PC-9 (cell line): ENCODE results near the gene MCF2L. TPM values are rescaled to one million over a fixed set of nuclear protein-coding genes. Genes with fewer than 3 reads are reported as not detected.

Experiments used
- BruUV-seq: library from RNA; stranded (reverse); fragments of 400-500 nt; replicated peaks from 2 replicates; lab custom pipeline; 2021; lab: Mats Ljungman, UMichigan
- CTCF ChIA-PET: fragments of 300-600 bp; sonication (Branson Sonifier 250); formaldehyde crosslinking; loops from one replicate; lab custom pipeline; 2022; ENCODE audit warnings: antibody characterized with exemption; lab: Charles Lee
- POLR2A ChIA-PET: fragments of 300-600 bp; sonication (Branson Sonifier 250); formaldehyde crosslinking; loops from one replicate; lab custom pipeline; 2022; ENCODE audit warnings: antibody characterized with exemption; ENCODE audit not compliant: unreplicated experiment; lab: Charles Lee
- DNase-seq, 2 experiments: peaks; one replicate each; pipeline versions ENCODE4 v3.0.0 to v3.0.0-alpha.2; 2015 to 2022; ENCODE audit warnings: mixed read lengths in 1 of 2
- H2AFZ ChIP-seq: fragments of 200-600 bp; sonication (generic); 2 replicates; pipeline ENCODE4 v1.8.1; 2017; ENCODE audit warnings: antibody characterized with exemption
- H3F3A ChIP-seq: fragments of 200-600 bp; sonication (generic); 2 replicates; pipeline ENCODE4 v1.8.1; 2017; ENCODE audit warnings: antibody characterized with exemption, mild to moderate bottlenecking, low read depth; ENCODE audit not compliant: insufficient read depth
- H3K27ac ChIP-seq: fragments of 200-600 bp; sonication (generic); 2 replicates; pipeline ENCODE4 v1.6.1; 2016; ENCODE audit warnings: mixed run types
- H3K27me3 ChIP-seq: fragments of 200-600 bp; sonication (generic); 2 replicates; pipeline ENCODE4 v1.6.1; 2016; ENCODE audit warnings: low read depth, mixed run types; ENCODE audit not compliant: insufficient read depth
- H3K36me3 ChIP-seq: fragments of 200-600 bp; sonication (generic); 2 replicates; pipeline ENCODE4 v1.6.1; 2016; ENCODE audit warnings: low read depth, mixed run types
- H3K4me1 ChIP-seq: fragments of 200-600 bp; sonication (generic); replicated peaks from 2 replicates; pipeline ENCODE4 v1.6.1; 2016; ENCODE audit warnings: mixed run types; ENCODE audit not compliant: insufficient read depth
- H3K4me2 ChIP-seq: fragments of 200-600 bp; sonication (generic); 2 replicates; pipeline ENCODE4 v1.6.1; 2017; ENCODE audit warnings: mixed run types
- H3K4me3 ChIP-seq: fragments of 200-600 bp; sonication (generic); 2 replicates; pipeline ENCODE4 v1.6.1; 2016; ENCODE audit warnings: mixed run types
- H3K79me2 ChIP-seq: fragments of 200-600 bp; sonication (generic); 2 replicates; pipeline ENCODE4 v1.6.1; 2017; ENCODE audit warnings: low read depth, mixed run types
- H3K9me2 ChIP-seq: fragments of 200-600 bp; sonication (generic); 2 replicates; pipeline ENCODE4 v1.8.1; 2017; ENCODE audit warnings: mild to moderate bottlenecking; ENCODE audit not compliant: insufficient read depth
- H3K9me3 ChIP-seq: fragments of 200-600 bp; sonication (generic); 2 replicates; pipeline ENCODE4 v1.8.1; 2016; ENCODE audit warnings: low read depth; ENCODE audit not compliant: insufficient read depth
- H4K20me1 ChIP-seq: fragments of 200-600 bp; sonication (generic); 2 replicates; pipeline ENCODE4 v1.8.1; 2017; ENCODE audit not compliant: insufficient read depth
- EZH2 ChIP-seq: fragments of 200-600 bp; sonication (generic); IDR thresholded peaks from 2 replicates; pipeline ENCODE4 v1.8.0; 2017; ENCODE audit warnings: antibody characterized with exemption, low read depth
- intact Hi-C: fragments of 100-400 bp; cut with micrococcal nuclease; formaldehyde crosslinking; loops from one replicate; pipeline ENCODE4 v1.10.0; 2022; ENCODE audit not compliant: unreplicated experiment
- total RNA-seq: library from RNA; stranded (reverse); gene quantifications from 2 replicates; pipeline ENCODE4 v1.2.3, GENCODE V29; 2021
- TF ChIP-seq, protein P1 (sequence below): fragments of 200-600 bp; sonication (generic); conservative IDR thresholded peaks from 2 replicates; pipeline ENCODE4 v1.6.1; 2017; ENCODE audit warnings: mixed run types, antibody characterized with exemption, mild to moderate bottlenecking, moderate library complexity

MCF2L gene
- total RNA-seq, 1 experiment from 2014 or later = 28.2 TPM

GRCh38 chr13:113138792-113139551 is 170.0 kb downstream of the MCF2L start:
- Histone ChIP-seq H3K4me3 (no peak overlapping the region), H3K36me3 (no peaks in the 10 kb centered on the region), H3K4me2 (no peak overlapping the region), H3K4me1 (no peaks in the 10 kb centered on the region), H3K79me2 (no peaks in the 10 kb centered on the region), H3K27ac (no peak overlapping the region), H3F3A (no peaks in the 10 kb centered on the region), H2AFZ (no peak overlapping the region), H3K9me3 (0 out of 2 replicates have a peak, but pooled peaks cover 3% of the 10 kb centered on the region), H3K27me3 (peaks cover 83% of the 10 kb centered on the region), H4K20me1 (no peaks in the 10 kb centered on the region), H3K9me2 (no peaks in the 10 kb centered on the region)
- CTCF ChIA-PET = no interaction called here
- intact Hi-C loops = no loop called here
- DNase-seq = no peak
- no peak for TF ChIP-seq EZH2
- BruUV-seq = no TSS peak
- POLR2A ChIA-PET = no interaction called here

DNA sequence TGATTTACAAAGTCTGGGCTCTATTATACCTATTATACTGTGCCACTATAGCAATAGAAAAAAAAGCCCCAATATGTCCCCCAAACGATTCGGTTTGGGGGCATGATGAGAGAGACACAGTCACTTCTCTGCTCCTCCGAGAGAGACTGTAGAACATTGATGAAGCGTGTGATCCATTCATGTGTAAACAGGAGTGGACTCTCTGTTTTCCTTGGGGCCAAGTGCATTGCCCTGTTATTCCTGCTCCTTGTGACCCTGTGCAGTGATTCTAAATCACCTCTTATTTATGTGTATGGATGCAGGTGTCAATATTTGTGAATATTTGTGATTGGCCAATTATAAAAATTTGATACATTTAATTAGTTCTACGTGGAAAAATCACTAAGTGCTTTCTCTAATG is 170.6 kb downstream of the MCF2L start:
- no peaks in the 10 kb centered on the region for H3K9me3 ChIP-seq
- H3F3A ChIP-seq = no peaks in the 10 kb centered on the region
- no peaks in the 10 kb centered on the region for H3K4me1 ChIP-seq
- no peak for TF ChIP-seq EZH2
- TF ChIP-seq, protein P1, sequence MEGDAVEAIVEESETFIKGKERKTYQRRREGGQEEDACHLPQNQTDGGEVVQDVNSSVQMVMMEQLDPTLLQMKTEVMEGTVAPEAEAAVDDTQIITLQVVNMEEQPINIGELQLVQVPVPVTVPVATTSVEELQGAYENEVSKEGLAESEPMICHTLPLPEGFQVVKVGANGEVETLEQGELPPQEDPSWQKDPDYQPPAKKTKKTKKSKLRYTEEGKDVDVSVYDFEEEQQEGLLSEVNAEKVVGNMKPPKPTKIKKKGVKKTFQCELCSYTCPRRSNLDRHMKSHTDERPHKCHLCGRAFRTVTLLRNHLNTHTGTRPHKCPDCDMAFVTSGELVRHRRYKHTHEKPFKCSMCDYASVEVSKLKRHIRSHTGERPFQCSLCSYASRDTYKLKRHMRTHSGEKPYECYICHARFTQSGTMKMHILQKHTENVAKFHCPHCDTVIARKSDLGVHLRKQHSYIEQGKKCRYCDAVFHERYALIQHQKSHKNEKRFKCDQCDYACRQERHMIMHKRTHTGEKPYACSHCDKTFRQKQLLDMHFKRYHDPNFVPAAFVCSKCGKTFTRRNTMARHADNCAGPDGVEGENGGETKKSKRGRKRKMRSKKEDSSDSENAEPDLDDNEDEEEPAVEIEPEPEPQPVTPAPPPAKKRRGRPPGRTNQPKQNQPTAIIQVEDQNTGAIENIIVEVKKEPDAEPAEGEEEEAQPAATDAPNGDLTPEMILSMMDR = no peak
- no peak for DNase-seq
- peaks cover 83% of the 10 kb centered on the region for H3K27me3 ChIP-seq
- H3K79me2 ChIP-seq = no peaks in the 10 kb centered on the region
- H4K20me1 ChIP-seq = no peaks in the 10 kb centered on the region
- H3K27ac ChIP-seq = no peak overlapping the region
- ChIA-PET CTCF (no interaction called here), POLR2A (no interaction called here)
- H3K9me2 ChIP-seq = no peaks in the 10 kb centered on the region
- no peak overlapping the region for H2AFZ ChIP-seq
- H3K36me3 ChIP-seq = no peaks in the 10 kb centered on the region
- H3K4me2 ChIP-seq = no peak overlapping the region
- no peak overlapping the region for H3K4me3 ChIP-seq
- no TSS peak for BruUV-seq
- intact Hi-C loops = no loop called here

- ChIA-PET POLR2A (no interaction called here), CTCF (no interaction called here)
- Histone ChIP-seq H3K79me2 (no peaks in the 10 kb centered on the region), H3K4me1 (no peaks in the 10 kb centered on the region), H3K27me3 (peaks cover 81% of the 10 kb centered on the region), H2AFZ (no peak overlapping the region), H3K27ac (no peak overlapping the region), H3K4me3 (no peak overlapping the region), H3K36me3 (no peaks in the 10 kb centered on the region), H3K9me2 (no peaks in the 10 kb centered on the region), H4K20me1 (no peaks in the 10 kb centered on the region), H3K4me2 (no peak overlapping the region), H3F3A (no peaks in the 10 kb centered on the region), H3K9me3 (no peaks in the 10 kb centered on the region)
- intact Hi-C loops = no loop called here
- no peak for DNase-seq
- no peak for TF ChIP-seq EZH2
- TF ChIP-seq, protein P1 = no peak
- BruUV-seq = no TSS peak
Measured at GRCh38 chr13:113140677-113141600, 171.9 kb downstream of the MCF2L start.
